ENCODE results near the gene HIPK3. TPM values are rescaled to one million over a fixed set of nuclear protein-coding genes. Genes with fewer than 3 reads are reported as not detected.

Gene HIPK3
- total RNA-seq, 6 donors from 2014 or later: 63.9 to 149 (median 133) TPM

DNA sequence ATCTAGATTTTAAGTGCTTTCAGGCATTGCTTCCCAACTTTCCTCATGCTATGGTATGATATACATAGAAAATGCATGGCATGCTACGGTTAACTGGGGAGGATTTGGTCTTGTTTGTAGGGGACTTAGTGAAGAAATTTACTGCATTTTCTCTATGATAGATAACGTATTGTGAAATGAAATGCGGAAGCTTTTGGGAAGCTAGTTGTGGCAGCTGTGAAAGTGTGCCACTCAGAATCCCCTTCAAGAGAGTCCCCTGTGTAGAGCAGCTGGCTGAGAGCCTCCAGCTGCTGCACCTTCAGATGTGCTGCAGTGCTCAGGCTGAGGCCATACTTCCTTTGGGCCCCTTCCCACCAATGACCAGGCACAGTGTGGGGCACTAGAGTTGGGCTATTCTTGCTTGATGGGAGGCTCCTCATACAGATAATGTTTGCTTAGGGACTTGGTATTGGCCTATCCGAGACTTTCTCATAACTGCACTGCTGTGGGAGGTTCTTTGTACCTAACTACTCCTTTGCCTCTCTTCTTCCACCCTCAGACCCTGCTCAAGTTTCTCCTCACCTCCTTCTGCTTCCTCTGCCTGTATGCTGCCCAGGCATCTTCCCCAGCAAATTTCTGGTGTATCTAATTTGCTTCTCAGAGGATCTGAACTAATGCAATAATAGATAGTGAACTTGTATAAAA, 67.3 kb downstream of the HIPK3 start:
- ATAC-seq (ENCODE audit: low FRiP score in 2 of 2): peak in 1 of 2 donors; percentile 33
- Histone ChIP-seq H3K27ac (peak overlapping the region in 2 of 4 donors; percentile 0 to 45), H3K4me1 (peaks cover 46 to 65% (median 54%) of the 10 kb centered on the region in 4 donors), H3K36me3 (no peaks in the 10 kb centered on the region), H3K4me3 (no peak overlapping the region), H3K9me3 (no peaks in the 10 kb centered on the region), H3K27me3 (no peaks in the 10 kb centered on the region)
- 58 to 69% methylated on average over 4 of the region's 4 CpGs for WGBS, 2 donors
- no peak for TF ChIP-seq POLR2AphosphoS5 (IDR thresholded peaks at IDR 0.05)
- TF ChIP-seq, protein P1, sequence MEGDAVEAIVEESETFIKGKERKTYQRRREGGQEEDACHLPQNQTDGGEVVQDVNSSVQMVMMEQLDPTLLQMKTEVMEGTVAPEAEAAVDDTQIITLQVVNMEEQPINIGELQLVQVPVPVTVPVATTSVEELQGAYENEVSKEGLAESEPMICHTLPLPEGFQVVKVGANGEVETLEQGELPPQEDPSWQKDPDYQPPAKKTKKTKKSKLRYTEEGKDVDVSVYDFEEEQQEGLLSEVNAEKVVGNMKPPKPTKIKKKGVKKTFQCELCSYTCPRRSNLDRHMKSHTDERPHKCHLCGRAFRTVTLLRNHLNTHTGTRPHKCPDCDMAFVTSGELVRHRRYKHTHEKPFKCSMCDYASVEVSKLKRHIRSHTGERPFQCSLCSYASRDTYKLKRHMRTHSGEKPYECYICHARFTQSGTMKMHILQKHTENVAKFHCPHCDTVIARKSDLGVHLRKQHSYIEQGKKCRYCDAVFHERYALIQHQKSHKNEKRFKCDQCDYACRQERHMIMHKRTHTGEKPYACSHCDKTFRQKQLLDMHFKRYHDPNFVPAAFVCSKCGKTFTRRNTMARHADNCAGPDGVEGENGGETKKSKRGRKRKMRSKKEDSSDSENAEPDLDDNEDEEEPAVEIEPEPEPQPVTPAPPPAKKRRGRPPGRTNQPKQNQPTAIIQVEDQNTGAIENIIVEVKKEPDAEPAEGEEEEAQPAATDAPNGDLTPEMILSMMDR (IDR thresholded peaks at IDR 0.05): no peak
- no peak for TF ChIP-seq POLR2A (IDR thresholded peaks at IDR 0.05)
- TF ChIP-seq EP300 (IDR thresholded peaks at IDR 0.05): no peak
- no peak for DNase-seq

DNA sequence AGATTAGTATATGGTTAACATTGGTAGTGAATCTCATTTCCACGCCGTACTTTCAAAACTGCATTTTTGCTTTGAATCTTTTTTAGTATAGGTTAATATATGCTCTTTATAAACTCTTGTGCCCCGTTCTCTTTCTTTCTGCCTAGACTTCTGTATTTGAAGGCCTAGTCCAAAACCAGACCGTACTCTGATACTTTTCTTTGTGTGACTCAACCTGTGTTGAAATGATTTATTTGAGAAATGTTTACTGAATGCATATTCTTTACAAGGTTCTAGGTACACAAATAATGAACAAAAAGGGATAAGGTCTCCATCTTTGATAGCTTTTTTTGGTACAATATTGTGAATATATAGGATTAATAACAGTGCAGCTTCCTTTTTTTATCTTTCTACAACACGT, 68.3 kb downstream of the HIPK3 start:
- WGBS, 2 donors: 82 to 86% methylated on average over 5 of the region's 5 CpGs
- no peak for ATAC-seq (ENCODE audit: low FRiP score in 2 of 2)

DNA sequence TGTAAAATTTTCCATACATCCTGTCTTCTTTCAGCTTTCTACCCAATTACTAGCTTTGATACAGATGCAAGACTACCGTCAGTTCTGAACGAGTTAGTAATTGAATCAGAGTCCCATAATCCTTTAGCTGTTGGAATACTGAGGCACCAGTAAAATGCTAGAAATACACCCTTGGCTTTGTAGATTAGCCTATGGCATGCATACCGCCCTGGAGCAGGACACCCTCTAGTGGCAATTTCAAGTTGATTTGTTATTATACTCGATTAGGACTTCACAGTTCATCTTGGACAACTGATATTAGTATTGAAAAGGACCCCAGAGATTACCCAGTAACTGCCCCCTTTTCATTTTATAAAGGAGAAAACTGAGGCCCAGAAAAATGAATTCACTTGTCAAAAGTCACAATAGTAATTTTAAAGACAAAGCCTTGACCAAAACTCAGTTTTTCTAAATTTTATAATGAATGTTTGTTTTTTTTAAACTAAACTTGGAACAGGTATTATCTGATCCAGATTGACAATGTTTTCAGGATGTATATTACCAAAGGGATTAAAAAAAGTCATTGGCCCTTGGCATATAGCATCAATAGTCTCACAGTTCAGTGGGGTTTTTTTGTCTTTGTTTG, 72.6 kb downstream of the HIPK3 start:
- 27 to 32% methylated on average over 4 of the region's 4 CpGs for WGBS, 2 donors
- Histone ChIP-seq H3K36me3 (peaks cover 0 to 25% (median 0%) of the 10 kb centered on the region in 4 donors), H3K27me3 (no peaks in the 10 kb centered on the region), H3K27ac (no peak overlapping the region), H3K4me3 (no peak overlapping the region), H3K9me3 (no peaks in the 10 kb centered on the region), H3K4me1 (peaks cover 14 to 33% (median 18%) of the 10 kb centered on the region in 4 donors)
- TF ChIP-seq, protein P1 (IDR thresholded peaks at IDR 0.05): peak; percentile 15 to 70 (median 52)
- no peak for TF ChIP-seq POLR2AphosphoS5 (IDR thresholded peaks at IDR 0.05)
- peak in 1 of 2 donors; percentile 75 for ATAC-seq (ENCODE audit: low FRiP score in 2 of 2)
- peak in 1 of 2 donors; percentile 37 for DNase-seq

More for the DNA sequence above, 68.3 kb downstream of the HIPK3 start:
- Histone ChIP-seq H3K4me1 (peaks cover 39 to 55% (median 44%) of the 10 kb centered on the region in 4 donors), H3K9me3 (no peaks in the 10 kb centered on the region), H3K4me3 (no peak overlapping the region), H3K36me3 (peaks cover 0 to 5% (median 0%) of the 10 kb centered on the region in 4 donors), H3K27me3 (no peaks in the 10 kb centered on the region), H3K27ac (no peak overlapping the region)
- DNase-seq: no peak
- TF ChIP-seq EP300 (IDR thresholded peaks at IDR 0.05) (no peak), POLR2A (IDR thresholded peaks at IDR 0.05) (no peak), POLR2AphosphoS5 (IDR thresholded peaks at IDR 0.05) (no peak)
- TF ChIP-seq, protein P1 (IDR thresholded peaks at IDR 0.05): no peak

DNA sequence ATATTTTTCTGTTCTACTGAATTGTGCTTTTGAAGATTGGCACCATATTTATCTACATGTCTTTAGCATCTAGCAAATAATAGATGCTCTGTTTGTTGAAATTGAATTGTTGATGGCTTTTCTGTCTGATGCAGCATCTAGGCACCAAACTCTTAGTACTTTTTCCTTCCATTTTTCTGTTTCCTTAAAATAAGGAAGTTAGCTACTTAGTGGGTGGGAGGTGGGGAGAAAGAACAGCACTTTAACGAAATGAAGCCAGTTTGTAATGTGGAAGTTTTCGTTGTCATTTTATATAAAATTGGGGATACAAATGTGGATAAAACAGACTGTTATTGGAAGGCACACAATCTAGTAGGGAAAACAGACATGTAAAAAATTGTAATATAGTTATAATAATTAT, 76.6 kb downstream of the HIPK3 start:
- no peak overlapping the region for H3K4me3 ChIP-seq
- H3K9me3 ChIP-seq: no peaks in the 10 kb centered on the region
- H3K27ac ChIP-seq: no peak overlapping the region
- 73 to 87% methylated on average over 2 of the region's 2 CpGs for WGBS, 2 donors
- peaks cover 0 to 8% (median 2%) of the 10 kb centered on the region in 4 donors for H3K4me1 ChIP-seq
- ATAC-seq (ENCODE audit: low FRiP score in 2 of 2) (no peak), DNase-seq (no peak)
- no peaks in the 10 kb centered on the region for H3K27me3 ChIP-seq
- peaks cover 0 to 42% (median 2%) of the 10 kb centered on the region in 4 donors for H3K36me3 ChIP-seq
- TF ChIP-seq POLR2A (IDR thresholded peaks at IDR 0.05) (no peak), EP300 (IDR thresholded peaks at IDR 0.05) (no peak), POLR2AphosphoS5 (IDR thresholded peaks at IDR 0.05) (no peak)
- TF ChIP-seq, protein P1 (IDR thresholded peaks at IDR 0.05): no peak
